Liver (tissue), 3 donors: ENCODE measurements around the gene RELN.

Experiments used
- ATF3 ChIP-seq: IDR thresholded peaks from 2 replicates; pipeline ENCODE4 v1.6.1; 2016; ENCODE audit warnings: antibody characterized with exemption
- CTCF ChIP-seq: fragments of 150-350 bp; IDR thresholded peaks from 2 replicates; pipeline ENCODE4 v1.5.1; 2017; ENCODE audit warnings: improper control_type of control experiment, low read depth, low read length; ENCODE audit not compliant: missing input control
- JUND ChIP-seq, 2 donors: IDR thresholded peaks; 2 replicates each; pipeline ENCODE4 v1.6.1; 2016; ENCODE audit warnings: antibody characterized with exemption in 2 of 2
- REST ChIP-seq: IDR thresholded peaks from 2 replicates; pipeline ENCODE4 v1.6.1; 2016; ENCODE audit warnings: antibody characterized with exemption, mild to moderate bottlenecking
- YY1 ChIP-seq: IDR thresholded peaks from 2 replicates; pipeline ENCODE4 v1.6.1; 2016; ENCODE audit warnings: antibody characterized with exemption, mild to moderate bottlenecking
- donor health status: healthy.
- donor health status: healthy.

GRCh38 chr7:103773726-103774125 lies 215.7 kb downstream of the RELN start:
- TF ChIP-seq CTCF (no peak), ATF3 (no peak), YY1 (no peak), REST (no peak), JUND (IDR thresholded peaks at IDR 0.05) (no peak)
